ENCODE measurements around the gene ROBO1.

- no peak for TF ChIP-seq POLR2AphosphoS5 (IDR thresholded peaks at IDR 0.05)
- TF ChIP-seq, protein P1, sequence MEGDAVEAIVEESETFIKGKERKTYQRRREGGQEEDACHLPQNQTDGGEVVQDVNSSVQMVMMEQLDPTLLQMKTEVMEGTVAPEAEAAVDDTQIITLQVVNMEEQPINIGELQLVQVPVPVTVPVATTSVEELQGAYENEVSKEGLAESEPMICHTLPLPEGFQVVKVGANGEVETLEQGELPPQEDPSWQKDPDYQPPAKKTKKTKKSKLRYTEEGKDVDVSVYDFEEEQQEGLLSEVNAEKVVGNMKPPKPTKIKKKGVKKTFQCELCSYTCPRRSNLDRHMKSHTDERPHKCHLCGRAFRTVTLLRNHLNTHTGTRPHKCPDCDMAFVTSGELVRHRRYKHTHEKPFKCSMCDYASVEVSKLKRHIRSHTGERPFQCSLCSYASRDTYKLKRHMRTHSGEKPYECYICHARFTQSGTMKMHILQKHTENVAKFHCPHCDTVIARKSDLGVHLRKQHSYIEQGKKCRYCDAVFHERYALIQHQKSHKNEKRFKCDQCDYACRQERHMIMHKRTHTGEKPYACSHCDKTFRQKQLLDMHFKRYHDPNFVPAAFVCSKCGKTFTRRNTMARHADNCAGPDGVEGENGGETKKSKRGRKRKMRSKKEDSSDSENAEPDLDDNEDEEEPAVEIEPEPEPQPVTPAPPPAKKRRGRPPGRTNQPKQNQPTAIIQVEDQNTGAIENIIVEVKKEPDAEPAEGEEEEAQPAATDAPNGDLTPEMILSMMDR (IDR thresholded peaks at IDR 0.05): no peak
Measured at GRCh38 chr3:78976200-78976599, 791.6 kb downstream of the ROBO1 start.
